ENCODE data around the gene GRIN2A. TPM values are rescaled to one million over a fixed set of nuclear protein-coding genes. Genes with fewer than 3 reads are reported as not detected.

The GRIN2A gene
- total and polyA plus RNA-seq, 2 of the 8 experiments (the other 6 are each of a cell fraction or from before 2014, with no cell fraction given): 0.18 to 1.8 TPM

DNA sequence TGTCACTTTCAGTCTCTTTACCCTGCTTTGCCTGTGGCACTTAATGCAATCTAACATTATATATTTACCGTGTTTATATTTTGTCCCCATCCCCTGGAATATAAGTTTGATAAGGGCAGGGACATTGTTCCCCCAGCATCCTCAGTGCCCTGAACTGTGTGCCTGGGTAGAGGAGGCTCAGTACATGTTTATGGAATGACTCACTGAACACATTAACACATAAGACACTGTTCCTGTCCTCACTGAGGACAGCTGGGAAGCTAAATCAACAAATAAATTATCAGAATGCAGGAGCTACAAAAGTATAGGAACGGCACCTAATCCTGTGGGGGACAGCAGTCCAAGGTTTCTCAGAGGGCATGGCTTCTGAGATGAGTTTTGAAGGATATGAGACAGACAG lies 27.8 kb downstream of the GRIN2A start:
- Histone ChIP-seq H4K91ac (replicated peaks; ENCODE audit: insufficient read length, low read length) (no peak overlapping the region), H3K79me1 (ENCODE audit: low read depth, low read length) (no peaks in the 10 kb centered on the region), H3K23me2 (ENCODE audit: low read depth, low read length) (no peaks in the 10 kb centered on the region), H2BK15ac (ENCODE audit: low read length) (no peak overlapping the region), H2BK120ac (replicated peaks; ENCODE audit: low read depth, low read length) (no peak overlapping the region), H3K36me3 (ENCODE audit: control insufficient read depth in 2 of 4, insufficient read depth in 4 of 4, low read length in 3 of 4) (no peaks in the 10 kb centered on the region), H3K4me3 (ENCODE audit: extremely low read depth in 1 of 4, insufficient read depth in 2 of 4, low read depth in 3 of 4, low read length in 4 of 4) (no peak overlapping the region), H3K9me3 (ENCODE audit: insufficient read depth in 2 of 2, low read depth in 1 of 2, low read length in 1 of 2) (no peaks in the 10 kb centered on the region), H2AFZ (ENCODE audit: low read length) (no peak overlapping the region), H3K9ac (replicated peaks in 1 of 4; ENCODE audit: extremely low read depth in 1 of 4, low read depth in 3 of 4, low read length in 3 of 4) (no peak overlapping the region), H3K14ac (ENCODE audit: insufficient read length) (no peak overlapping the region), H3K23ac (ENCODE audit: insufficient read length) (no peak overlapping the region), H2AK5ac (ENCODE audit: low read depth, low read length) (no peak overlapping the region), H2BK12ac (ENCODE audit: low read depth, low read length) (no peak overlapping the region), H4K5ac (ENCODE audit: insufficient read length, low read depth, low read length) (no peak overlapping the region), H4K20me1 (replicated peaks in 1 of 2; ENCODE audit: control insufficient read depth in 1 of 2, insufficient read depth in 2 of 2, low read length in 2 of 2) (no peaks in the 10 kb centered on the region), H3K27me3 (replicated peaks in 1 of 4; ENCODE audit: control insufficient read depth in 3 of 4, extremely low read depth in 1 of 4, insufficient read depth in 3 of 4, low read length in 3 of 4) (no peaks in the 10 kb centered on the region), H3K18ac (ENCODE audit: extremely low read depth, low read length) (no peak overlapping the region), H3K79me2 (ENCODE audit: control insufficient read depth in 1 of 2, insufficient read depth in 2 of 2, low read length in 2 of 2) (no peaks in the 10 kb centered on the region), H3K4ac (replicated peaks; ENCODE audit: insufficient read length, low read depth, low read length) (no peak overlapping the region), H3K56ac (replicated peaks; ENCODE audit: insufficient read length, low read depth, low read length) (no peak overlapping the region), H3K4me2 (ENCODE audit: insufficient read depth in 1 of 2, low read depth in 2 of 2, low read length in 2 of 2) (no peak overlapping the region), H3K4me1 (replicated peaks in 1 of 4; ENCODE audit: control insufficient read depth in 3 of 4, insufficient read depth in 4 of 4, low read length in 3 of 4) (no peaks in the 10 kb centered on the region; a peak in 1 of 7 replicates), H3K27ac (ENCODE audit: low read depth, low read length) (no peak overlapping the region), H2BK20ac (ENCODE audit: low read length) (no peak overlapping the region), H2BK5ac (ENCODE audit: low read depth, low read length) (no peak overlapping the region), H4K8ac (ENCODE audit: extremely low read depth, insufficient read depth, low read length) (no peak overlapping the region)
- POLR2A ChIA-PET (ENCODE audit: partially characterized antibody): no interaction called here
- TF ChIP-seq SIN3A (conservative IDR thresholded peaks at IDR 0.05 in 1 of 2, IDR thresholded peaks at IDR 0.05 in 1 of 2; ENCODE audit: low read depth in 1 of 2, low read length in 2 of 2) (no peak), TCF12 (IDR thresholded peaks at IDR 0.05; ENCODE audit: low read depth, low read length) (no peak), EZH2 (IDR thresholded peaks at IDR 0.05; ENCODE audit: low read depth, low read length, severe bottlenecking) (no peak), HDAC2 (IDR thresholded peaks at IDR 0.05; ENCODE audit: borderline replicate concordance in 1 of 2, low read depth in 2 of 2, low read length in 2 of 2) (no peak), SRF (IDR thresholded peaks at IDR 0.05; ENCODE audit: low read depth, low read length) (no peak)
- TF ChIP-seq, protein P1, sequence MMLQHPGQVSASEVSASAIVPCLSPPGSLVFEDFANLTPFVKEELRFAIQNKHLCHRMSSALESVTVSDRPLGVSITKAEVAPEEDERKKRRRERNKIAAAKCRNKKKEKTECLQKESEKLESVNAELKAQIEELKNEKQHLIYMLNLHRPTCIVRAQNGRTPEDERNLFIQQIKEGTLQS (IDR thresholded peaks at IDR 0.05; ENCODE audit: insufficient read depth, low read depth, low read length): no peak
- CTCF ChIA-PET (ENCODE audit: partially characterized antibody): no interaction called here
- DNase-seq (ENCODE audit: low read depth in 1 of 2, low spot score in 2 of 2): no peak
- FAIRE-seq: no peak
- 97% methylated on average over 2 of the region's 2 CpGs; no CpG with 5 or more reads in 1 of the 2 experiments for WGBS, 2 experiments (ENCODE audit: extremely low coverage in 1 of 2, insufficient coverage in 1 of 2, insufficient read length in 1 of 2, insufficient replicate concordance in 2 of 2, low coverage in 1 of 2, low lambda C conversion rate in 2 of 2, missing lambda C conversion rate in 1 of 2)
